Activated T-helper 1 cell treated with anti-CD3 and anti-CD28 coated beads, Interleukin-12 subunit alpha, Interleukin-12 subunit beta, Interleukin-2, Interleukin-4 antibody, amounts not matched to agents 30 ng/mL and 10 ng/mL and 1 ng/mL, durations not matched to agents 14 hours and 24 hours and 36 hours (primary cell): ENCODE data around the gene HOXB8. TPM values are rescaled to one million over a fixed set of nuclear protein-coding genes. Genes with fewer than 3 reads are reported as not detected.

Experiments
- DNase-seq: peaks from one replicate; pipeline ENCODE4 v3.0.0; 2021; ENCODE audit warnings: low spot score
- H3K27ac Mint-ChIP-seq: one replicate; pipeline ENCODE4 v1.8.0; 2021; ENCODE audit warnings: mild to moderate bottlenecking, mixed read lengths
- H3K27me3 Mint-ChIP-seq: one replicate; pipeline ENCODE4 v1.8.0; 2022; ENCODE audit warnings: mild to moderate bottlenecking, moderate library complexity, mixed read lengths; ENCODE audit not compliant: insufficient read depth
- H3K36me3 Mint-ChIP-seq: one replicate; pipeline ENCODE4 v1.8.0; 2021; ENCODE audit warnings: low read depth, mixed read lengths
- H3K4me1 Mint-ChIP-seq: one replicate; pipeline ENCODE4 v1.8.0; 2021; ENCODE audit warnings: low read depth, mixed read lengths
- H3K4me3 Mint-ChIP-seq: one replicate; pipeline ENCODE4 v1.8.0; 2021; ENCODE audit warnings: mild to moderate bottlenecking, moderate library complexity, mixed read lengths
- H3K9me3 Mint-ChIP-seq: one replicate; pipeline ENCODE4 v1.8.0; 2021; ENCODE audit warnings: mixed read lengths
- intact Hi-C: fragments of 100-400 bp; cut with micrococcal nuclease; formaldehyde crosslinking; loops from one replicate; pipeline ENCODE4 v1.15.1; 2024
- total RNA-seq: library from RNA; stranded (reverse); gene quantifications from 2 replicates; pipeline ENCODE4 v1.2.3, GENCODE V29; 2022

Gene HOXB8
- total RNA-seq, 1 donor from 2014 or later: not detected

DNA sequence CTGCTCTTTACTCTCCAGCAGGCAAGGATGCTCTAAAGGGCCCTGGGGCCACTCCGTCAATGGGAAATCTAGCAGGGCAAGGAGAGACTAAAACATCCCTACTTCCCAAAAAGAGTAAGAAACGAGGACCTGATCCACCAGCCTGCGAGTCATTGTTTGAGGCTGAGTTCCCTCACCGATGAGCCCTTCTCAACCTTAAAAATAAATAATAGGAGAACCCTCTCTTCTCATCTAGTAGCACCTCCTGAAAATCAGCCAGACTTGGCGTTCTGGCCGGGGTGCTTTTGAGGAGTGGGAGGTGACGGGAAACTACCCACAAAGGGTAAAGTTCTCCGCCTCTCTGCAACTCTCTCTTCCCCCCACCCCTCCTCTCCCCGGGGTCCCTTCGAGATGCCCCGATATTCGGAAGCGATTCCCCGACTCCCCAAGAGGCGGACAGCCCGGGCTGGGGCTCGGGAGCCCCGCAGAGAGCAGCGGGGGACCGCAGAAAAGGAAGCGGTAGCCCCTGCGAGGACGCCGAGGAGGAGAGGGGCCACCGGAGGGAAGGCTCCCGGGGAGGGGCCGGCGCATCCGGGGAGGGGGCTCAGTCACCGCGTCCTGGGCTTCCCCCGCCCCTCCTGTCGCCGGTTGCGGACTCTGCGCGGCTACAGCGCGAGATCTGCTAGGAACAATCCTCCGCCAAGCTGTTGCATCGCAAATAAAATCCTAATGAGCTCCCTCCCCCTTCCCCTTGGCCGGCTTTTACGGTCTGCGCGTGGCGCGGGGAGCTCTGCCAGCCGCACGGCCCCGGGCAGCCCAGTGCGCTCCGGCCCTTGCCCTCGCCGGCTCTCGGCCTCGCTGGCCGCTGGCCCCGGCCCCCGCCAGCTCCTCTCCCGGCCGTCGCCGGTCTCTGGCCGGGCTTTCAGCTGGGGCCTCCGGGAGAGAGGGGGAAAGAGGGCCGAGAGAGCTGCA is 9.7 kb upstream of the HOXB8 start:
- no peak for DNase-seq
- H3K4me1 Mint-ChIP-seq: peaks cover 11% of the 10 kb centered on the region
- H3K27ac Mint-ChIP-seq: no peak overlapping the region
- intact Hi-C loops: loop anchor here (1.0 kb wide), 1 partner anchor 12 kb away; no protein-coding TSS in a partner anchor
- no peaks in the 10 kb centered on the region for H3K9me3 Mint-ChIP-seq
- H3K27me3 Mint-ChIP-seq: peaks cover 85% of the 10 kb centered on the region
- H3K4me3 Mint-ChIP-seq: peak overlapping the region; percentile 37
- H3K36me3 Mint-ChIP-seq: peaks cover 1% of the 10 kb centered on the region

DNA sequence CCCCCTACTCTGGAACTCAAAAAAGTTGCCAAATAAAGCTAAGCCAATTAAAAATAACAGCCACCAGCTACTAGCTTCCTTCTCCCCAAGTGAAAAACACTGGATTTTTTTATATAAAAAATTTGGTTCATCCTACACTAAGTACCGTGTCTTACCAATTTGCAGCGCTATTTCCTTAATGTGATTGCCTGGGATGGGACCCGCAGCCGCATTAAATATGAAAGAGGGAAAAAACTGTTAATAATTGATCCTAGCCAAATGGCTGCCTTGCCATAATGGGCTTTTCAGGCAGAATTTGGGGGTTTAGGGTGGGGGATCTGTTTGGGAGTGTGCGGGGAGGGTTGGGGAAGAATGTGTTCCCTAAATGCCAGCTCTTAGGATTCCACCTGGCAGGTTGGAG is 9.0 kb upstream of the HOXB8 start:
- DNase-seq: no peak
- intact Hi-C loops: loop anchor here (1.0 kb wide), 1 partner anchor 11 kb away; no protein-coding TSS in a partner anchor
- no peaks in the 10 kb centered on the region for H3K9me3 Mint-ChIP-seq
- H3K27me3 Mint-ChIP-seq: peaks cover 84% of the 10 kb centered on the region
- H3K4me3 Mint-ChIP-seq: no peak overlapping the region
- peaks cover 1% of the 10 kb centered on the region for H3K36me3 Mint-ChIP-seq
- H3K4me1 Mint-ChIP-seq: peaks cover 15% of the 10 kb centered on the region
- H3K27ac Mint-ChIP-seq: no peak overlapping the region

DNA sequence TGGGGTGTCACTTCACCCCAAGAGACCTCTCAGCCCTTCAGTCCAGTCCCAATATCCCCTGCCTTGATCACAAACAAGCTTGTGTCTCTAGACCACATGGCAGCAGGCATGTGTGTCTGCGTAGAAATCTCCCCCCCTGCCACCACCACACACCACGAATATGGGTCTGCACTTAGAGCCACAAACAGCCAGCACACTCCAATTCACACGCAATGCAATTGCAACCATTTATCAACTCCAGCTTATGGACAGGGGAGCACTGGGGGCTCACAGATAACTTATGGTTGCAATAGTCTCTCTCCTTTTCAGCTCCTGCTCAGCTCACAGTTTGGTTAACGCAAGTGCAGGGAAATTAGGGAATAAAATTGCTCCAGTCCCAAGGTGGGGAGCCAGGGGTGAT is 8.5 kb upstream of the HOXB8 start:
- Mint-ChIP-seq H3K4me3 (no peak overlapping the region), H3K27ac (no peak overlapping the region), H3K36me3 (peaks cover 1% of the 10 kb centered on the region), H3K27me3 (peaks cover 84% of the 10 kb centered on the region), H3K4me1 (peaks cover 19% of the 10 kb centered on the region), H3K9me3 (no peaks in the 10 kb centered on the region)
- intact Hi-C loops: no loop called here
- DNase-seq: no peak

DNA sequence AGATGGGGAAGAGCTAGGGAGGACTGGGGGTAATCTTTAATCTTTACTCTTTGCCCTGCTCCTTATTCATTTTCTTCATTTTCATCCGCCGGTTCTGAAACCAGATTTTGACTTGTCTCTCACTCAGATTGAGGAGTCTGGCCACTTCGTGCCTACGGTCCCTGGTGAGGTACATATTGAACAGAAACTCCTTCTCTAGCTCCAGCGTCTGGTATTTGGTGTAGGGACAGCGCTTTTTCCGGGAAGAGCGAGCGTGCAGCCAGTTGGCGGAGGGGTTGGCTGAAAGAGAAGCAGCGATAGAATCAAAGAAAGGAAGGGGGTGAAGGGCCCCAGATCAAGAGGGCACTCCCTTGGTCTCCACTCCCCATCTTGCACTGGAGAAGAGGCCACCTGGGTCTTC is 7.8 kb upstream of the HOXB8 start:
- no peak for DNase-seq
- no peak overlapping the region for H3K4me3 Mint-ChIP-seq
- peaks cover 25% of the 10 kb centered on the region for H3K4me1 Mint-ChIP-seq
- intact Hi-C loops: no loop called here
- no peak overlapping the region for H3K27ac Mint-ChIP-seq
- H3K27me3 Mint-ChIP-seq: peaks cover 84% of the 10 kb centered on the region
- peaks cover 1% of the 10 kb centered on the region for H3K36me3 Mint-ChIP-seq
- H3K9me3 Mint-ChIP-seq: no peaks in the 10 kb centered on the region

DNA sequence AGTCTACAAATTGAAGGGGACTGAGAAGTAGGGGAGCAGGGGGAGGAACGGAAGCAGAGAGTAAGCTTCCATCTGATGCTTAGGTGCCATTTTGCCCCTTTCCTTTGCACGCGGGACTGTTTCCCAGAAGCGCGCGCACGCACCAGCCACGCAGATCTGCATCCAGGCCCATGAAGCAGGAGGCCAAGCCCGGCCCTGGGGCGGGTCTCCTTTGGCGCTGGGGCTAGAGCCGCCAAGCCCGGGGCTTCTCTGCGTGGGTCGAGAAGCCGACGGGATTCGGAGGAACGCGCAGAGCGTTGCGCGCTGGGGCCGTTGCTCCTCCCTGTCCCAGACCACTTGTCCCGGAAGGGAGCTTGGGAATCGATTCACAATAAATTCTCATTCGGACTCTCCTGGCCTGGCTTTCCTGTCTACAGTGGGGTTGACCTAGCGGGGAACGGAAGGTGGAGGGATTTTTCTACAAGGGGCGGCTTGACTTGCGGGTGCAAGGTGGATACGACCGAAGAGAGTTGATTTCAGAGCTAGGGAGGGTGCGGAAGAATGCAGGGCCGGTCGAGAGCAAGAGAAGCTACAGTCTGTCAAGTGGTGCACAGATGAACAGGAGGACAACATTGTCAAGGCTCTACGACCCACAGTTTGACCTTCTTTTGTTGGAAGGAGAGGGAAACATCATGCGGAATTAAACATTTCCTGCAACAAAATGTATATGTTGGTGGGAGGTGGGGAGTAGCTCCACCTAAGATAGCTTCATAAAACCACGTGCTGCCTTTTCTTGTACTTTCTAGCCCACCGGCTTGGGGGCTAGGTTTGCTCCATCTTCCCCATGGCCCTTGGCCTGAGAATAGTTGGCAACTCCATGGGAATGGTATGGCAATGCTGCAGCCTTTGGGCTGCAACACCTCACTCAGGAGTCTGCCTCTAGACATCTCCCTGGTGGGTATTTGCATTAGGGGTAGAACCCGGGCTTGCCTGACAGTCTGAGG is 6.6 kb upstream of the HOXB8 start:
- no peak overlapping the region for H3K4me3 Mint-ChIP-seq
- intact Hi-C loops: no loop called here

DNA sequence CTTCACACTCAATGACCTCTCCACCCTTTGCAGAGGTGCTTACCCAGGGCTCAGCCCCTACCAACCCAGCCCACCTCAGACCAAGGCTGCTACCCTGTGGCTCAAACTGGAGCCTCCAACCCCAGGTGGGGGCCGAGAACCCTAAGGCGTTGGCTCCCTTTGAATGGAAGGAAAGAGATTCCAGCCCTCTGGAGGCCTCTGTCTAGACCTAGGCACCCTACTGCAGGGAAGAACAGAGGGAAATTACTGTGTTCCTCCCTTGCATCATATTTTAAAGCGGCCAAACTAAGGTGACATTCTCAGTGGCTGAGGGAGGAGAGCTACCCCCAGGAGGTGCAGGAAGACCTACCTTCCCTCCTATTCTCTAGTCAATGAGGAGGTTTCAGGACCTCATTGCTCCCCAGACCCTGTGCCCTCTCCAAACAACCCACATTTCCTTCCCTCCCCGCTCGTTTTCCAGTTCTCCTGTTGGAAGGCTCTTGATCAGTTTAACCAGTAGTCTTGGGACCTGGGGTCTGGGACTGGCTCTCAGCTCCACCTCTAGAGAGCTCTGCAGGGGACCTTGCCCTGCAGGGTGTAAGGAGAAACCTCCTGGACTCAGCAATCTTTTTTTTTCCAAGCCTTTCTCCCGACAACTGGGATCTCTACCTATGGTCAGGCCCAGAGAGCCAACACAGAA is 5.5 kb upstream of the HOXB8 start:
- H3K4me1 Mint-ChIP-seq: peaks cover 18% of the 10 kb centered on the region
- no peak overlapping the region for H3K27ac Mint-ChIP-seq
- H3K36me3 Mint-ChIP-seq: no peaks in the 10 kb centered on the region
- no peaks in the 10 kb centered on the region for H3K9me3 Mint-ChIP-seq
- H3K27me3 Mint-ChIP-seq: peaks cover 89% of the 10 kb centered on the region
- intact Hi-C loops: no loop called here
- H3K4me3 Mint-ChIP-seq: no peak overlapping the region
- no peak for DNase-seq

More for the DNA sequence above, 6.6 kb upstream of the HOXB8 start:
- Mint-ChIP-seq H3K27ac (no peak overlapping the region), H3K36me3 (peaks cover under 1% of the 10 kb centered on the region), H3K27me3 (peaks cover 84% of the 10 kb centered on the region), H3K4me1 (peaks cover 21% of the 10 kb centered on the region), H3K9me3 (no peaks in the 10 kb centered on the region)
- DNase-seq: no peak

DNA sequence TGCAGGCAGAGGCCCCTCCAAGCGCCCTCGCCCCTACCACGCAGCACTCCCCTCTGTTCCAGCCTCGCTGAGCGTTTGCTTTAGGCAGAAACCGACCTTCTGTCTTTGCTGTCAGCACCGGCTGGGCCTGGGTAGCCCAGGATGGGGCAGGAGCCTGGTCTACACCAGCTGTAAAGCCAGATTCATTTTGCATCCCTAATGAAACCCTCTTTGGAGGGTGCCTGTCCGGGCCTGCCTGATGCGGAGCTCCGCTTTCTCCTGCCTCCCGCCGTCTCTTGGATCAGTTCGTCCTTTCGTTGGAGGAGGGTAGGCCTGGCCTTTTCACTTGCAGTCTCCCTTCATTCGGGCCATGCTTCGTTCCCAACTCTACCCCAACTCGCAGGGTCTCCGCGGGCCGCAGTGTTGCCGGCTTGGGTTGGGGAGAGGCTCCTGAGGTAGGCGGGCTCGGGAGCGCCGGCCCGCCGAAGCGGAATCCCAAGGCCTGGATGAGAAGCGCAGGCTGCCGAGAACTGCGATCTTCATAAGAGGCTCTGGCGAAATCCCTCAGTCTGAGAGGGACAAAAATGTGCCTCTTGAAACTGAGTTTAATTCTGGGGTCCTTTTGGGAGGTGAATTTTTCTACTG is 4.8 kb upstream of the HOXB8 start:
- no peak overlapping the region for H3K4me3 Mint-ChIP-seq
- no peaks in the 10 kb centered on the region for H3K36me3 Mint-ChIP-seq
- no peaks in the 10 kb centered on the region for H3K9me3 Mint-ChIP-seq
- intact Hi-C loops: loop anchor here (2.0 to 10.0 kb wide), 3 partner anchors 358 to 775 kb away; partner anchors contain the start of gene SCRN2
- peaks cover 93% of the 10 kb centered on the region for H3K27me3 Mint-ChIP-seq
- no peak for DNase-seq
- no peak overlapping the region for H3K27ac Mint-ChIP-seq
- H3K4me1 Mint-ChIP-seq: peaks cover 25% of the 10 kb centered on the region

DNA sequence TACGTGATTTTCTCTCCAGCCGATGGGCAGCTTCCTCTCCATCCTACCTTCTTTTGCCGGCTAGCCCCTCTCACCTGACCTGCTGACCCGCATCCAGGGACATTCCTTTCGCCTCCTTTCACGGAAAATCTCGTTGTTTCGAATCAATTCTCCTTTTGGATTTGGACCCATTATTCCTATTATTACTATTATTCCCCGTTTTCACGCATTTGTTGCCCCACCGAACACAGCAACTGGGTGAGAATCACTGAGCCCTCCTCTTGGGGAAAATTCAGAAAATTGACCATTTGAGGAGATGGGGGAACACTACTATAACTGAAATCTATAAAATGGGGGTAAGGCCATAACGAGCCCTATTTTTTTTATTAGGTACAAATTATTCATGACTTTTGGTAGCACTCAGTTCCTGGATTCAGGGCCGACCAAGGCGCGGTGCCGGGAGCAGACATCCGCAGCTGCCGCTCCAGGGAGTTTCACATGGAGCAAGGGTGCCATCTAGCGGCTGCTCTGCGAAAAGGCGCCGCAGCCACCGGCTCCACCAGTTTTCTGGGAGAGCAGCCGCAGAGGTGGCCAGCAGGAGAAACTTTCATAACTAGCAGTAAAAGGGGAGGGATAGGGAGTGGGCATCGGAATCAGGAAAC is 3.3 kb upstream of the HOXB8 start:
- Mint-ChIP-seq H3K27ac (peak overlapping the region; percentile 62), H3K27me3 (peaks cover 93% of the 10 kb centered on the region), H3K4me3 (no peak overlapping the region), H3K36me3 (no peaks in the 10 kb centered on the region), H3K4me1 (peaks cover 28% of the 10 kb centered on the region), H3K9me3 (no peaks in the 10 kb centered on the region)
- DNase-seq: peak; percentile 75
- intact Hi-C loops: loop anchor here (1.0 to 10.0 kb wide), 5 partner anchors 356 to 774 kb away; partner anchors contain the start of gene SCRN2

DNA sequence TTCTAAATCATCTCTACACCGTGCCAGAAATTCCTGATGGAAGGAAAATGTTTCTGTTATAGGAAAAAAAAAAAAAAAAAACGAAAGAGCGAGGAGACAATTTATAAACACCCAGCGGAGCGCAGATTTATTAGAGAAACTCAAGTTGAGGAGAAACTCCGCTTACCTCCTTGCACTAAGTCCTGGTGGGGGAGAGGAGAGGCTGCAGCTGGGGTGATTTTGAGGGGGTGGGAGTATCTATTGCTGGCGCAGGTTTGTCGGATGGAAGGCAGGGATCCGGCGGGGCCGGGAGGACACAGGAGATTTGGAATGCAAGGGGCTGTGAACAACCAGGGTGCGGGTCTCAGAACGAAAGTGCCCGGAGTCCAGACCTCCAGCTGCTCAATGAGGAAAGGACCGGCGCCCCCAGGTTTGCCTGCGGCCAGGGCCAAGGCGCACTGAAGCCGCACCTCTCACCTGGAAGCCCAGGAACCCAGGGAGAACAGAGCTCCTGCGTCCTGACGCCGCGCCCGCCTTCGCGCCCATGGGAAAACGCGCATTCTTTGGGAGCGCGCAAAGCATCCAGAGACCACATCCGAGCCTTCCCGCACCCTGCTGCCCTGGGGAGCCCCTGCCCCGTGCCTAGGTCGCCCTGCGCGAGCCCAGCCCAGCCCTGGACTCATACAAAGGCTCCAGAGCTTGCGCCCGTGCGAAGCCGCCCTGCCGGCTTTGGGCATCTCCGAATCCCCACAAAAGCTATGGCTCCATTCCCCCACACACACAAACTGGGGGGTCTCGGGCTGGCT is 2.6 kb upstream of the HOXB8 start:
- no peaks in the 10 kb centered on the region for H3K36me3 Mint-ChIP-seq
- intact Hi-C loops: loop anchor here (1.0 to 10.0 kb wide), 5 partner anchors 355 to 773 kb away; partner anchors contain the start of gene SCRN2

DNA sequence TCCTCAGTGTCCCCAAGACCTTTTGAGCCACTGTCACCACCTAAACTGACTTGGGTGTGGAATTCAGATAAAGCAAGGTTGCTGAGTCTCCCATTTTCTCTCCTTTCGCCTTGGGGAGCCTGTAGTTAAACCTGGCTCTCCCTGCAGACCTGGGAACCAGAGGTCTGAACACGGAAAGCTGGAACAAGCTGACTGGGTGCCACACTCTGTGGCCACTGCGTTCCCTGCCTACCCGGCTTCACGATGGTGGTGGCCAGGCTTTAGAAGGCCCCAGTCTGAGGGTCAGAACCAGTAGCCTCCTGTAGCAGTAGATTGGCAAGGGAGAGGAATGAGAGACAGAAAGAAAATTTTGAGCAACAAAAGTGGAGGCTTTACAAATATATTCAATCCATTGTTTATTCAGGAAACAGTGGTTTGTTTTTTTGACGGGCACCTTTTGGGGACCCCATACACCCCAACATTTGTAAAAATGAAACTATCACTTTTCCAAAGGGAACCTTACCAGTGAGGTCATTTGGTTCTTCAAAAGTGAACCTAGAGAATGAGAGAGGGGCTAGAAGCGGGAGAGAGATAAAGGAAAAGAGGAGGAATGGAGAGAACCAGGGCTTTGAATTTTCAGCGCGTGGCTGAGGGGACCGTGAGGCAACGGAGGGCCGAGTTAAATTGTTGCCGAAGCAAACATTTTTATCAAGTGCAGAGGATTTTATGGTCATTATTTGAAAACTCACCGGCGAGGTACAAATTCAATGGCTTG is 1.8 kb upstream of the HOXB8 start:
- peaks cover 89% of the 10 kb centered on the region for H3K27me3 Mint-ChIP-seq
- peaks cover 40% of the 10 kb centered on the region for H3K4me1 Mint-ChIP-seq
- peak overlapping the region; percentile 66 for H3K27ac Mint-ChIP-seq
- no peaks in the 10 kb centered on the region for H3K9me3 Mint-ChIP-seq
- H3K36me3 Mint-ChIP-seq: no peaks in the 10 kb centered on the region
- H3K4me3 Mint-ChIP-seq: no peak overlapping the region
- intact Hi-C loops: loop anchor here (5.0 to 10.0 kb wide), 2 partner anchors 355 to 772 kb away; partner anchors contain the start of gene SCRN2
- no peak for DNase-seq

More for the DNA sequence above, 2.6 kb upstream of the HOXB8 start:
- Mint-ChIP-seq H3K27me3 (peaks cover 91% of the 10 kb centered on the region), H3K4me3 (no peak overlapping the region), H3K4me1 (peaks cover 35% of the 10 kb centered on the region), H3K27ac (peak overlapping the region; percentile 41), H3K9me3 (no peaks in the 10 kb centered on the region)
- no peak for DNase-seq
